ENCODE results near the gene OTUD3.

OTUD3 gene

GRCh38 chr1:19949016-19949415 is 66.8 kb downstream of the OTUD3 start:
- peak; percentile 66 for DNase-seq (ENCODE audit: low read depth, low spot score)

GRCh38 chr1:19954059-19954458 is 71.9 kb downstream of the OTUD3 start:
- no peak for DNase-seq (ENCODE audit: low read depth, low spot score)

- DNase-seq (ENCODE audit: low read depth, low spot score), result no peak
Observed at GRCh38 chr1:19955534-19956170, 73.5 kb downstream of the OTUD3 start.

DNA sequence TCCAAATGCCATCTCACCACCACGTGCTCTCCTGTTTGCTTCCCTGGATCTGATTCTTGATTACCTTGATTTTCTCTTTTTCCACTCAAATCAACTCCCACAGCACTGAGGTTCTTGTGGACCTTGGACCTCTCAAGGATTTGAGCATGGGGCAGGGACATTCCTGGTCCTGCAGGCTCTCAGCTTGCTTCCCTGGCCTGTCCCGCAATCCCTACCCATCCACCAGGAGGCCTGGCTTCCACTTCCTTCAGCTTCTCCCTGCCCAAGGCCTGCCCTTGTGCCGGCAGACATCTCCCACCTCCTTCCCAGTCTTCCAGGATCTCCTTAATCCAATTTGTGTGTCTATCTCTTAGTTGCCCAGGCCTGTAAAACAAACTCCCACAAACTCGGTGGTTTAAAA is 75.6 kb downstream of the OTUD3 start:
- DNase-seq (ENCODE audit: low read depth, low spot score), result peak; percentile 15

- peak; percentile 20 for DNase-seq (ENCODE audit: low read depth, low spot score)
Observed at GRCh38 chr1:19960591-19960990, 78.4 kb downstream of the OTUD3 start.

Measured in ELF-1 (cell line).